ENCODE measurements around the gene DSTYK.

The DSTYK gene

DNA sequence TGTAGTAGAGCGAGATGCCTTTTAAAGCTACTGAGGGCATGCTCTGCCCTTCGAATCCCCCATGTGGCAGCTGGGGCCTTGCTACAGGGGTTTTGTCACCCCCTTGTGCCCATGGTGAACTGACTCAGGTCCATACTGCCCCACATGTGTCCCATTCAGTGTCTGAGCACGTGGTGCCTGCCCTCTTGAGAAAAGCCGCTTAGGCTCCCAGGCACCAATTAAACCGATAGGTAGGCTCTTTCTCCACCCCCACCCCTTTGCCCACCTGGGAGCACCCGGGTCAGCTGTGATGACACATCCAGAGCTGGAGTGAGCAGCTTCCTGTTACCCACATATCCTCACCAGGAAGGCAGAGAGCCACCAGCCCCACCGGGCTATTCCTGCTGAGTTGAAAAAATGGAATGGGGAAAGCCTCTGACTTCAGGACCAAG lies 46.8 kb upstream of the DSTYK start:
- TF ChIP-seq, protein P1, sequence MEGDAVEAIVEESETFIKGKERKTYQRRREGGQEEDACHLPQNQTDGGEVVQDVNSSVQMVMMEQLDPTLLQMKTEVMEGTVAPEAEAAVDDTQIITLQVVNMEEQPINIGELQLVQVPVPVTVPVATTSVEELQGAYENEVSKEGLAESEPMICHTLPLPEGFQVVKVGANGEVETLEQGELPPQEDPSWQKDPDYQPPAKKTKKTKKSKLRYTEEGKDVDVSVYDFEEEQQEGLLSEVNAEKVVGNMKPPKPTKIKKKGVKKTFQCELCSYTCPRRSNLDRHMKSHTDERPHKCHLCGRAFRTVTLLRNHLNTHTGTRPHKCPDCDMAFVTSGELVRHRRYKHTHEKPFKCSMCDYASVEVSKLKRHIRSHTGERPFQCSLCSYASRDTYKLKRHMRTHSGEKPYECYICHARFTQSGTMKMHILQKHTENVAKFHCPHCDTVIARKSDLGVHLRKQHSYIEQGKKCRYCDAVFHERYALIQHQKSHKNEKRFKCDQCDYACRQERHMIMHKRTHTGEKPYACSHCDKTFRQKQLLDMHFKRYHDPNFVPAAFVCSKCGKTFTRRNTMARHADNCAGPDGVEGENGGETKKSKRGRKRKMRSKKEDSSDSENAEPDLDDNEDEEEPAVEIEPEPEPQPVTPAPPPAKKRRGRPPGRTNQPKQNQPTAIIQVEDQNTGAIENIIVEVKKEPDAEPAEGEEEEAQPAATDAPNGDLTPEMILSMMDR (IDR thresholded peaks at IDR 0.05; ENCODE audit: poor library complexity, severe bottlenecking), result no peak
- ATAC-seq (ENCODE audit: low read depth) (0 out of 3 replicates have a peak, but pooled peaks have one; percentile 8), DNase-seq (ENCODE audit: low spot score) (no peak)
- H3K27ac ChIP-seq (ENCODE audit: poor library complexity, severe bottlenecking), result peak overlapping the region; percentile 84
- peaks cover 31% of the 10 kb centered on the region for H3K4me1 ChIP-seq (ENCODE audit: insufficient read depth, poor library complexity, severe bottlenecking)
- H3K36me3 ChIP-seq (ENCODE audit: low read depth), result no peaks in the 10 kb centered on the region
- no peaks in the 10 kb centered on the region for H3K27me3 ChIP-seq (ENCODE audit: insufficient read depth, poor library complexity, severe bottlenecking)
- H3K9me3 ChIP-seq (ENCODE audit: severe bottlenecking), result no peaks in the 10 kb centered on the region
- no peak overlapping the region for H3K4me3 ChIP-seq (ENCODE audit: severe bottlenecking)

DNA sequence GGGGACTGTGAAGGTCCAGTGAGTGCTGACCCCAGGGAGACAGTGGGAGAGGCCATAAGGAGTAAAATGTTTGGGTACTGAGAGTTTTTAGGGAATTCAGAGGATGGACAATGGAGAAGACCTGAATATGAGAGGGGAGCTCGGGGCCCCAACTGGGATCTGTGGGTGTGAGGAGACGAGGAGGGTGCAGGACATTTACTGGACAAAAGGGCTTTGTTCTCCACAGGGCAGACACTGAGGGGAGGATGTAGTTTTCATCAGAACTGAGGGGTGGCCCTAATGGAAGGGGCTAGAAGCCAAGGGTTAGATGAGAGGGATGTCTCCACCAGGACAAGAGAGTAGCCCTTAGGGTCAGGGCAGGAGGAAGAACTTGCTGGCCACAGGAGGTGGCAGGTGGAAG lies 46.2 kb upstream of the DSTYK start:
- H3K27me3 ChIP-seq (ENCODE audit: insufficient read depth, poor library complexity, severe bottlenecking), result no peaks in the 10 kb centered on the region
- no peak for DNase-seq (ENCODE audit: low spot score)
- no peaks in the 10 kb centered on the region for H3K9me3 ChIP-seq (ENCODE audit: severe bottlenecking)
- no peak overlapping the region for H3K4me3 ChIP-seq (ENCODE audit: severe bottlenecking)
- TF ChIP-seq, protein P1 (IDR thresholded peaks at IDR 0.05; ENCODE audit: poor library complexity, severe bottlenecking), result no peak
- H3K27ac ChIP-seq (ENCODE audit: poor library complexity, severe bottlenecking), result peak overlapping the region; percentile 84
- H3K4me1 ChIP-seq (ENCODE audit: insufficient read depth, poor library complexity, severe bottlenecking), result peaks cover 31% of the 10 kb centered on the region
- ATAC-seq (ENCODE audit: low read depth), result no peak
- no peaks in the 10 kb centered on the region for H3K36me3 ChIP-seq (ENCODE audit: low read depth)

- Histone ChIP-seq H3K27ac (ENCODE audit: poor library complexity, severe bottlenecking) (no peak overlapping the region), H3K27me3 (ENCODE audit: insufficient read depth, poor library complexity, severe bottlenecking) (no peaks in the 10 kb centered on the region), H3K9me3 (ENCODE audit: severe bottlenecking) (no peaks in the 10 kb centered on the region), H3K4me1 (ENCODE audit: insufficient read depth, poor library complexity, severe bottlenecking) (peaks cover 28% of the 10 kb centered on the region), H3K4me3 (ENCODE audit: severe bottlenecking) (no peak overlapping the region), H3K36me3 (ENCODE audit: low read depth) (no peaks in the 10 kb centered on the region)
- ATAC-seq (ENCODE audit: low read depth) (no peak), DNase-seq (ENCODE audit: low spot score) (no peak)
- TF ChIP-seq, protein P1 (IDR thresholded peaks at IDR 0.05; ENCODE audit: poor library complexity, severe bottlenecking), result no peak
These were observed 45.6 kb upstream of the DSTYK start for GRCh38 chr1:205256951-205257625.

DNA sequence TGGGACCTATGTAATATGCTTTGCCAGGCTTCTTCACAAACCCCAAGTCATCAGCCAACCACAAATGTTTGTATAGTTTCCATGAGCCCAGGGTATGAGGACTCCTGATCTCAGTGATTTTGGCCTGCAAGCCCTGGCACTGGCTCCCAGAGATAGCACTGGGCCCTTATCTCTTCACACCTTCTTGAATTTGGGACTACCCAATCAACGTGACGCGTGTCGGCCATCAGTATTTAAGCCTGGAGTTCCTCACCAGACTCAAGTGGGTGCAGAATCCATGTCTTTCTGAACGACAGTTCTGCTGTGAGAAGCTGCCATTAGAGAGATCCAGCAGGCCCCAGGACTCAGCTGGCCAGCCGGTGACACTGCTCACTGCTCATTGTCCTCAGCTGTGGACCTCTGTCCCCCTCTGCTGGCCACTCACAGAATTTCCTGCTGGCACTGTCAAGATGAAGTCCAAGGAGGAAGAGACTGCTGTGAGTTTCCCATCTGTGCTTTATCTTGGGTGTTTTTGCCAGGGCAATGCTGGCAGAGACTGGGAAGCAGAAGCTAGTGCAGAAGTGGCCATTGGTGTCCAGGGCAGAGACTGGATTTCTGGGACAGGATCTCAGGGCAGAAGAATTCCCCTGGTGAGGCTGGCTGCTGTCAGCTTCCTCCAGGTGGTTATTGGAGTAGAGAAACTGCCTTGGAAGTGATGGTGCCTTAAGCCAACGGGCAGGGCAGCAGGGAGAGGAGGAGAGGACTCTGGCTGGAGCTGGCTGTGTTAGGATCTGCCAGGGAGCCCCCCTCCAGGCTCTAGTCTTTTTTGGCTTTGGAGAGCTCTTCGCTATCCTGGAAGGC lies 44.7 kb upstream of the DSTYK start:
- DNase-seq (ENCODE audit: low spot score) (no peak), ATAC-seq (ENCODE audit: low read depth) (peak; percentile 68)
- no peak overlapping the region for H3K27ac ChIP-seq (ENCODE audit: poor library complexity, severe bottlenecking)
- H3K4me3 ChIP-seq (ENCODE audit: severe bottlenecking), result no peak overlapping the region
- H3K9me3 ChIP-seq (ENCODE audit: severe bottlenecking), result no peaks in the 10 kb centered on the region
- no peaks in the 10 kb centered on the region for H3K27me3 ChIP-seq (ENCODE audit: insufficient read depth, poor library complexity, severe bottlenecking)
- peaks cover 19% of the 10 kb centered on the region for H3K4me1 ChIP-seq (ENCODE audit: insufficient read depth, poor library complexity, severe bottlenecking)
- TF ChIP-seq, protein P1 (IDR thresholded peaks at IDR 0.05; ENCODE audit: poor library complexity, severe bottlenecking), result peak; percentile 94
- H3K36me3 ChIP-seq (ENCODE audit: low read depth), result no peaks in the 10 kb centered on the region

All from RWPE2 (cell line).